K562 (cell line): ENCODE data around the gene MBD4. TPM values are rescaled to one million over a fixed set of nuclear protein-coding genes. Genes with fewer than 3 reads are reported as not detected.

Experiments
- ATAC-seq: fragments of 200-7000 bp; cut with Tn5 transposase; 3 replicates; pipeline ENCODE4 v1.9.1; 2020; ENCODE audit warnings: moderate library complexity
- BruUV-seq: library from RNA; stranded (reverse); fragments of 400-500 nt; replicated peaks from 2 replicates; lab custom pipeline; 2021; lab: Mats Ljungman, UMichigan
- CTCF ChIA-PET: fragments of 300-600 bp; formaldehyde crosslinking; extraction: SDS; loops from one replicate; lab custom pipeline; 2021; ENCODE audit warnings: low intra/inter-chr PET ratio; lab: Yijun Ruan, JAX
- POLR2A ChIA-PET: fragments of 300-600, 350-650 bp; sonication (Branson Sonifier 250); formaldehyde crosslinking; extraction: SDS; loops from one replicate; lab custom pipeline; 2021; ENCODE audit warnings: antibody characterized with exemption, inconsistent platforms; lab: Yijun Ruan, JAX
- DNase-seq, 4 experiments: peaks; one replicate each; pipeline versions ENCODE4 v3.0.0 to v3.0.0-alpha.2; 2011 to 2018; ENCODE audit warnings: low spot score in 3 of 4, mixed read lengths in 3 of 4; ENCODE audit errors: extremely low read depth in 1 of 4
- FAIRE-seq: peaks from 2 replicates; lab custom pipeline; 2011; peaks lifted over from hg19 to GRCh38; lab: Jason Lieb, UNC
- H2AFZ ChIP-seq: 2 replicates; pipeline ENCODE4 v1.6.0; 2011; ENCODE audit warnings: low read depth, low read length, control low read depth, inconsistent platforms
- H3K27ac ChIP-seq: fragments of 200-600 bp; 3 replicates; pipeline ENCODE4 v1.8.0; 2011; ENCODE audit warnings: low read depth, mild to moderate bottlenecking, control low read depth, inconsistent platforms, low read length, moderate library complexity, mixed read lengths; ENCODE audit errors: extremely low read depth
- H3K27me3 ChIP-seq, 2 experiments: fragments of 300-600 bp in 1 of 2; 2 replicates in 1 of 2; 3 replicates in 1 of 2; pipeline versions ENCODE4 v1.6.0 to v1.8.0; 2011; ENCODE audit warnings: inconsistent platforms in 2 of 2, low read length in 2 of 2, mild to moderate bottlenecking in 1 of 2, mixed read lengths in 1 of 2, moderate library complexity in 1 of 2; ENCODE audit not compliant: control insufficient read depth in 2 of 2, insufficient read depth in 2 of 2
- H3K36me3 ChIP-seq: fragments of 300-600 bp; 3 replicates; pipeline ENCODE4 v1.8.0; 2011; ENCODE audit warnings: mild to moderate bottlenecking, low read length, inconsistent platforms; ENCODE audit not compliant: control insufficient read depth, insufficient read depth
- H3K4me1 ChIP-seq, 2 experiments: fragments of 200-600 bp in 1 of 2; replicated peaks in 1 of 2; 2 replicates in 1 of 2; 3 replicates in 1 of 2; pipeline versions ENCODE4 v1.5.1 to v1.8.0; 2011; ENCODE audit warnings: inconsistent platforms in 2 of 2, low read length in 2 of 2, mild to moderate bottlenecking in 1 of 2, mixed read lengths in 1 of 2, moderate library complexity in 1 of 2; ENCODE audit not compliant: control insufficient read depth in 2 of 2, insufficient read depth in 2 of 2
- H3K4me2 ChIP-seq: 2 replicates; pipeline ENCODE4 v1.6.1; 2011; ENCODE audit warnings: low read length, control low read depth, inconsistent platforms, mixed read lengths; ENCODE audit not compliant: insufficient read depth
- H3K4me3 ChIP-seq: fragments of 200-600 bp; sonication (generic), shearing (Covaris generic); 2 replicates; pipeline ENCODE4 v1.5.1; 2016; ENCODE audit warnings: control low read depth, inconsistent platforms
- H3K79me2 ChIP-seq: fragments of 200-600 bp; 3 replicates; pipeline ENCODE4 v1.8.0; 2011; ENCODE audit warnings: low read length, inconsistent platforms; ENCODE audit not compliant: control insufficient read depth, insufficient read depth
- H3K9ac ChIP-seq, 2 experiments: 2 replicates each; pipeline versions ENCODE4 v1.6.0 to v1.6.1; 2011; ENCODE audit warnings: low read depth in 2 of 2, low read length in 2 of 2, control low read depth in 1 of 2, inconsistent platforms in 1 of 2, mild to moderate bottlenecking in 1 of 2, mixed read lengths in 1 of 2; ENCODE audit not compliant: insufficient read depth in 1 of 2
- H3K9me1 ChIP-seq: one replicate; pipeline ENCODE4 v1.6.0; 2011; ENCODE audit warnings: inconsistent platforms, mild to moderate bottlenecking, low read length, moderate library complexity; ENCODE audit not compliant: control insufficient read depth, insufficient read depth
- H3K9me3 ChIP-seq: replicated peaks from 2 replicates; pipeline ENCODE4 v1.5.1; 2011; ENCODE audit warnings: low read depth, low read length, inconsistent platforms; ENCODE audit not compliant: control insufficient read depth, insufficient read depth
- H4K20me1 ChIP-seq: replicated peaks from 2 replicates; pipeline ENCODE4 v1.6.1; 2011; ENCODE audit warnings: low read length, inconsistent platforms, mixed read lengths; ENCODE audit not compliant: control insufficient read depth, insufficient read depth
- GTF2B ChIP-seq: IDR thresholded peaks from 2 replicates; pipeline ENCODE4 v1.6.1; 2011; ENCODE audit not compliant: insufficient read length; ENCODE audit errors: extremely low read depth
- ZNF318 ChIP-seq, 2 experiments: fragments of 450-650 bp; IDR thresholded peaks; 2 replicates each; pipeline ENCODE4 v1.6.1; 2016; ENCODE audit warnings: mild to moderate bottlenecking in 2 of 2, borderline replicate concordance in 1 of 2, low read depth in 1 of 2, moderate library complexity in 1 of 2
- WGBS: fragments of 100-300 bp; shearing (Covaris generic); methylation state at CpG from one replicate; pipeline ENCODE4 v1.1.6; 2016; ENCODE audit warnings: low coverage, mixed read lengths; ENCODE audit not compliant: insufficient coverage; ENCODE audit errors: missing lambda C conversion rate; 5-methylcytosine and 5-hydroxymethylcytosine counted together
- in situ Hi-C: fragments of 300-500 bp; cut with MboI; formaldehyde crosslinking; loops from 4 replicates; pipeline ENCODE4 v1.15.0; 2018; ENCODE audit warnings: inconsistent platforms, mixed read lengths
- intact Hi-C: fragments of 100-400 bp; cut with micrococcal nuclease; formaldehyde crosslinking; loops from 2 replicates; pipeline ENCODE4 v1.14.2; 2022
- polyA plus RNA-seq, 8 experiments: library from polyadenylated mRNA; depleted of rRNA in 4 of 8; stranded (reverse) in 5 of 8; unstranded in 3 of 8; fragments of >200 nt; fragmentation: Nextera tagmentation in 2 of 8; fragmentation: Illumina TruSeq in 1 of 8; extraction: Ambion mirVana in 2 of 8; extraction: Trizol in 1 of 8; gene quantifications; 2 replicates each; pipeline versions ENCODE4 v1.2.1 to v1.2.3, GENCODE V29; 2011 to 2014; ENCODE audit warnings: inconsistent platforms in 1 of 8, missing spikeins in 1 of 8
- total RNA-seq, 7 experiments: library from RNA; depleted of rRNA in 6 of 7; stranded (reverse); fragments of >200 nt in 6 of 7; fragmentation: Illumina TruSeq in 2 of 7; extraction: Trizol in 2 of 7; gene quantifications; 2 replicates each; pipeline versions ENCODE4 v1.2.1 to v1.2.3, GENCODE V29; 2011 to 2021; ENCODE audit warnings: low replicate concordance in 1 of 7

MBD4 gene
- total and polyA plus RNA-seq, 9 of the 15 experiments (the other 6 are each of a cell fraction or from before 2014, with no cell fraction given): 13.3 to 63.9 (median 39.0) TPM

DNA sequence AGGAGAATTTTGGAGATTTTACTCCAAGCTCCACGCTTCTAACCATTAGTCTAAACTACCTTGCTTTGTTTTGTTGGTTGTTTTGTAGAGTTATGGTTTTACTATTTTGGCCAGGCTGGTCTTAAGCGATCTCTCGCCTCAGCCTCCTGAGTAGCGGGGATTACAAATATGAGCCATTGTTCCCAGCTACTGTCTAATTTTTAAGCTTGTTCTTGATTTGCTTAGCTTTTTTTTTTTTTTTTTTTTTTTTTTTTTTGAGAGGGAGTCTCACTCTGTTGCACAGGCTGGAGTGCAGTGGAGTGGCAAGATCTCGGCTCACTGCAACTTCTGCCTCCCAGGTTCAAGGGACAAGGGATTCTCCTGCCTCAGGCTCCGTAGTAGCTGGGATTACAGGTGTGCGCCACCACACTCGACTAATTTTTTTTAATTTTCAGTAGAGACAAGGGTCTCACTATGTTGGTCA, 39.8 kb downstream of the MBD4 start:
- DNase-seq: peak in 2 of 4 experiments; percentile 15 to 55
- intact Hi-C loops: loop anchor here (1.0 to 5.0 kb wide), 2 partner anchors 13 to 37 kb away; partner anchors contain the start of gene MBD4
- TF ChIP-seq GTF2B (peak; percentile 84), ZNF318 (IDR thresholded peaks at IDR 0.05; ENCODE audit: borderline replicate concordance in 1 of 2, low read depth in 1 of 2) (no peak)

More for the DNA sequence above, 39.8 kb downstream of the MBD4 start:
- Histone ChIP-seq H3K9me3 (no peaks in the 10 kb centered on the region), H3K27ac (peak overlapping the region; percentile 87), H3K9me1 (no peaks in the 10 kb centered on the region), H3K27me3 (no peaks in the 10 kb centered on the region), H3K79me2 (peaks cover 42% of the 10 kb centered on the region), H2AFZ (peak overlapping the region; percentile 93), H3K4me3 (peak overlapping the region; percentile 73), H3K4me2 (peak overlapping the region; percentile 92), H4K20me1 (no peaks in the 10 kb centered on the region), H3K4me1 (peaks cover 0 to 7% of the 10 kb centered on the region in 2 experiments; a peak in 4 of 5 replicates), H3K36me3 (peaks cover 25% of the 10 kb centered on the region), H3K9ac (peak overlapping the region in 1 of 2 experiments; percentile 85; a peak in 2 of 4 replicates)
- WGBS: 37% methylated on average over 5 of the region's 8 CpGs
- BruUV-seq: TSS peak; percentile 99
- in situ Hi-C loops: loop anchor here (25.0 kb wide), 1 partner anchor 412 kb away; no protein-coding TSS in a partner anchor
- FAIRE-seq (no peak), ATAC-seq (peak; percentile 77)
- POLR2A ChIA-PET: interaction anchor here (0.6 to 3.3 kb wide), 8 partner anchors 9 to 200 kb away, joined by 3 to 21 read pairs (median 4); partner anchors contain the start of genes EFCAB12, IFT122 and MBD4
- CTCF ChIA-PET: interaction anchor here (0.6 to 1.5 kb wide), 2 partner anchors 46 to 57 kb away, joined by 3 to 5 read pairs; no protein-coding TSS in a partner anchor
